HG02973 (cell line): Measurements from ENCODE around the gene RAB7B.

Experiments
- ATAC-seq: cut with Tn5 transposase; IDR thresholded peaks from one replicate; pipeline ENCODE4 v1.9.1; 2021; ENCODE audit warnings: moderate library complexity; ENCODE audit not compliant: unreplicated experiment

The RAB7B gene

DNA sequence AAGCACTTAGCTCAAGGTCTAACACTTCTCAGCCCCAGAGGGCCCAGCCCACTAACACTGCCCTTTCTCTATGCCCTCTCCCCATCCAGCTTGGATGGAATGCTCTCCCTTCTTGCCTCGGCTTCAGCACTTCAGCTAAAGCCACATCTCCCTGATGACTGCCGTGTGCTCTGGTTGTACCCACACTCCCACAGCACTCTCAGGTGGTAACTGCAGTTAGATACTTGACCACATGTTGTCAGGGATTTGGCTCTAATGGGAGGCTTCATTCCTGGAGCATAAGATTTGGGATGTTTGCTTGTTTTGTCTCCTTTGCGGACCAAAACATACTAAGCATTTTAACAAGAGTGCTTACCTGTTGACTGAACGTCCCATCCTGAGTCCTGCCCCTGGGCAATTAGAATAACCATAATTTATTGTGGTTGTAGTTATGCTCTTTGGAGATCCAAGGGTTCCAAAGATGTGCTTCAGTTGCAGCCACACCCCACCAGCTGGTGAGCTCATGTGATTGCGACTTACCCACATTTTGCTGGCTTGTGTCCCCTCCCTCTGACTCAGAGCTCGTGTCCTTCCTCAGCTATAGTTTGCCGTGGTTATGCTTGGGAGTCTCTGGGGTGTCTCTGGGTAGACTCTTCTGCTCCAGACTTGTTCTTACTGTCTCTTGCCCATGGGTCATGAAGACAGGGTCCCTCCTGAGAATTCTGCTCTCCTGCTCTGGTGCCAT is 52.2 kb downstream of the RAB7B start:
- no peak for ATAC-seq

DNA sequence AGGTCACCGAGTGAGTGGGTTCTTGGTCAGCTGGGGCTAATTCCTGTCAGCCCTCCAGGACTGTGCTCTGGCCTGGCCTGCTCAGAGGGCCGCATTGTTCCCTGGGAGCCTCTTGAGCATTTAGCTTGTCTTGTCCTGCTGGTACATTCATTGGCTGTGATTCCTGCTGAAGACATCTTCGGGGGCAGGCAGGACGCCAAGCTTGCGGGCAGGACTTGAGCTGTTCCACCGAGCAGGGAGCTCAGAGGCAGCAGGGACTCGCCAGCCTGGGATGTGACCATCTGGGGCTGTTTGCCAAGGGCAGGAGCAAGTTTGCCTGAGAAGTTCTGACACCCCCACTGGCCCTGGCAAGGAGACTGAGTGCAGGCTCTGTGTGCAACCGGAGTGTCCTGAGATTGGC is 52.9 kb downstream of the RAB7B start:
- no peak for ATAC-seq

DNA sequence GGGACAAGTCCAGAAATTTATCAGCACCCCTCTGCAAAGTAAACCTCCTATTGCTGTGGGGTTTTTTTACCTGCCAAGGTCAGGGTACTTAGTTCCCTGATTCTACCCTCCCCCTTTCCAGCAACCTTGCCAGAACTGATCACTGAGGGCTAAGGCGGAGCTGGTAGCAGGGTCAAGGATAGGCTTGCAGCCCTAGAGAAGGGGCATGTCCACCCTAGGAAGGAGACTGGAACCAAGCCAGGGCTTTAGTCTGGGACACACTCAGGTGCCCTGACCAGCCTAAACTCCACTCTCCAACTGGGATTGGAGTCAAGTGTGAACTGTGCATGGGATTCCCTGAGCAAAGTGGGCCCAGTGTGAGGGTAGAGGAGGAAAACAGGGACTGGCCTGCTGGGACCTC is 53.4 kb downstream of the RAB7B start:
- ATAC-seq = no peak

DNA sequence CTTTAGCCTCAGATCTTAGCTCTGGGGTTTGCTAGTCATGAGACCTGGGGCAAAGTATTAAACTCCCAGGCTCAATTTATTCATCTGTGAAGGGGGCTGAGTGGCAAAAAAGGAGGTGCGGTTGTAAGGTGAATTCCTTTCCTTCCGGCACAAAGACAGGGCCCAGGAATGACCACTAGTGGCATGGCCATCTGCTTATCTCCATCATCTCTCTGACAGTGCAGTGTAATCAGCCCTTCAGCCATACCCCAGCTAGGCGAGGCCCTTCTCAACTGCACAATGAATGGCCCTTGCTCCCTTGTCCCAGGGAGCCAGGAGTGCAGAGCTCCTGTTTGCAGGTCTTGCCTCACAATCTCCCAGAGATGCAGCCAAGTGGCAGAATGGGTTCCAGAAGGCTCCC is 54.3 kb downstream of the RAB7B start:
- no peak for ATAC-seq

DNA sequence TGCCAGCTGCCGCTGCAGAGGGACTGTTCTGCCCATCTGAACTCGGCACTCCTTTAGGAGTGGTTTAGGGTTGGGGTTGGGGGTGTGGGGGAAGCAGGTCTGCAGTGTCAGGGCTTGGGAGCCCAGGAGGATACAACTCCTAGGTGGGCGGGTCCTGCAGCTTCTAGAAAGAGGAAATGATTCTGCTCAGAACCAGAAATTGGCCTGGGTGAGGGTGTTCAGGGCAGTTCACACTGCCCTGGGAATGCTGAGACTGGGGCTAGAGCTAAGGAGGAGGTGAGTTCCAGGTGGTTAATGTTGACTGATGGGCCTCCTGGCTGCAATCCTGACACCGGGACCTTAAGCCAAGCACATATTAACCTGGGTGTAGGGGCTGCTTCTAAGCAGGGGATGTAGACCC is 55.2 kb downstream of the RAB7B start:
- no peak for ATAC-seq

DNA sequence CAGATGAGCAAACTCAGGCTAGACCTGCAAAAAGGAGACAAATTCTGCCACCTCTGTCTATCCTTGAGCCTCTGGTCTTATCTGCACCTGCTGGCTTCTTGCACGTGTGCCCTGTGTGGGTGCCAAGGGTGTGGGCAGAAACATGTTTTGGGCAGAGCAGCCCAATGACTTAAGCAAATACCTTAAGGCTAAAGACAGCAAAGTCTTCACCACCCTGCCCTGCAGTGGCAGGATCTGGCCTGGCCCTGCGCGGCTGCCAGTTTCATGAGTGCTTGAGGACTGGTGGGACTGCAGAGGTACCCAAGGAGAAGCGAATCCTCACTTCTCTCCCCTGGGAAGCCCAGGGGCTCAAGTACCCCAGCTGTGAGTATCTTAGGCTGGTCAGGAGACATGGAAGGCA is 56.2 kb downstream of the RAB7B start:
- ATAC-seq = no peak

DNA sequence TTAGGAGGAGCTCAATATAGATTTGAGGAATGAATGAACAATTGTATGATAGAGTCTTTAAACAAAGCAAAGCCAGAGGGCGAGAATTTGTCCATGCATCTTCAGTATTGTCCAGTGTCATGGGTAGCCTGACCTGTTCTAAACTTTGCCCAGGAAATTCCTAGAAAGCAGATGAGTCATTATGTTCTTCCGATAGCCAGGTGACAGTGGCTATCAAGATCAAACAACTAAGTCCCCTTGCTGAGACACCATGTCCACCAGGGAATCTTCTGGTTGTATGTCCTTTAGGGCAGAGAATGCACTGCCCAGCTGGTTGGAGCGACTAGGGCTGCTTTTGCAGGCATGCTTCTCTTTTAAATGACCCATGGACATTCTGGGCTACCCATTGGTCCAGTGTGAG is 58.1 kb downstream of the RAB7B start:
- ATAC-seq = no peak

DNA sequence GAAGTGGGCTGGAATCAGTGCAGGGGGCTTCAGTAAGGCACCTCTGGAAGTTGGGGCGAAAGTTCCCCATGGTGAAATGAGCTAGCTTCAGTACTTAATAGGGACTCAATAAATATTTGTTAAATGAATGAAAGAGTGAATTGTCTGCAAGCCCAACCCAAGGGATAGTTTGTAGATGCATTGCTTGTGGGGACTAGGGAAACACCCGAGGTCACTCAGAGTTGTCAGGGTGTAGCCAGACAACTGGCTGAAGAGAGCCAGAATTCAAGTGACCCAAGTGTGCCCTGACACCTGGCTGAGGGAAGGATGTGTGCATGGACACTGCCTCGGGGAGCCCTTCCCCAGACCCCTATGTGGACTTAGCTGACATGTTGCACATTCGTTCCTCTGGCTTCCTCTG is 58.7 kb downstream of the RAB7B start:
- ATAC-seq = no peak

DNA sequence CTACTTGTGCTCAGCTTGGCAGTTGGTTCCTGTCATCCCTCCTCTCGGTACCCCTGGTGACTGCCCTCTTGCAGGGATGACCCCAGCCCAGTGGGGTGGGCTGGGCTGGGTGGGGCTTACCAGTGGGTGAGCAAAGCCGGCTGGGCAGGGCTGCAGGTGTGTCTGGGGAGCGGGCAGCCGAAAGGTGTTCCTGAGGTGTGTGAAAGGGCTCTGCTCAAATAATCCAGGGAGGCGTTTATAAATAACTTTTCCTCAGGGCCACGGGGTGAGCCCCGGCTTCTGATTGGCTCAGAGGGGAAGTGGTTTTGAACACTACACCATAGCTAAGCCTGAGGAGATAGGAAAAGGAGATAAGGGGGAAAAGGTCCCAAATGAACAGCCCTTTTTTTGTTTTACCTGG is 60.0 kb downstream of the RAB7B start, which contains the start of gene SLC26A9:
Gene SLC26A9, minus strand, starts transcription at position 212 of the 400 bp plus-strand sequence. CDS start 7,636 bp downstream, outside the sequence.
- ATAC-seq = no peak

DNA sequence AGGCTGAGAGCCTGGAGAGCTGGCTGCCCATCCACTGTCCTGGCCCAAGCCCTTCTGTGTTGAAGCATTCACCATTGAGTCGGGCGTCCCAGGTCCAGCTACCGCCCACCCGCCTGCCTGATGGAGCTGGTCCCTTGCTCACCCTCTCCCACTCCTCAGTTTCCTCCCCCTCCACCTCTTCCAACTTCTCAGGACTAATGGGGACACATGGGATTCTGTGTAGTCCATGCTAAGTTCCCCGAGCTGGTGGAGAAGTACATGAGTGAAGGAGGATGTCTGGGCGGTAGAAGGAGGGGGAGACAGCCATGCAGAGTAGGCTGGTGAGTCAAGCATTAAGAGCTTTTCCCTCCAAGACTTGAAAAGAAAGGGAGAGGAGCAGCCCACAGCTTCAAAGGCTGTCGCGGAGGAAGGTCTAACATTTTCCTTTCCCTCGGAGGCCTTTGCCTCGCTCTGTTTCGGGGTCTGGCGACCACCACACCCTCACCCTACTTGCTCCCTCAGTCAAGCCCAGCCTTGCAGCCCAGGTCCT is 60.5 kb downstream of the RAB7B start:
- no peak for ATAC-seq

DNA sequence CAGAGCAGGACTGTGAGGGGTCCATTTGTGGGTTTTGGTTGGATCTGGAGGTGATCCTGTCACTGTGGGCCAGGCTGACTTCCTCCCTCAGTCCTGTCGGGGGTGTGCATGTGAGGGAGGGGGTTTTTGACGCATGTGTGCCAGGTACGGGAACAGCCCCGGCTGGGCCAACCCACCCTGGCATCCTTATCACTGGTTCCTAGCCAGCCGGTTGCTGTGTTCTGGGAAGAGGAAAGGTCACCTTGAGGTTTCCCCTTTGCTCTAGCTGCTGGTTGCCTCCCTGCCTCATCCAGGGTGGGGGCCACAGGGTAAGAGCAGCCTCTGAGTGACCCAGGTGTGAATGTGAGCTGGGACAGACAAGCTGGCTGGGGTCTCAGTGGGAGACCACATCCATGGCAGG is 62.5 kb downstream of the RAB7B start:
- ATAC-seq = no peak

DNA sequence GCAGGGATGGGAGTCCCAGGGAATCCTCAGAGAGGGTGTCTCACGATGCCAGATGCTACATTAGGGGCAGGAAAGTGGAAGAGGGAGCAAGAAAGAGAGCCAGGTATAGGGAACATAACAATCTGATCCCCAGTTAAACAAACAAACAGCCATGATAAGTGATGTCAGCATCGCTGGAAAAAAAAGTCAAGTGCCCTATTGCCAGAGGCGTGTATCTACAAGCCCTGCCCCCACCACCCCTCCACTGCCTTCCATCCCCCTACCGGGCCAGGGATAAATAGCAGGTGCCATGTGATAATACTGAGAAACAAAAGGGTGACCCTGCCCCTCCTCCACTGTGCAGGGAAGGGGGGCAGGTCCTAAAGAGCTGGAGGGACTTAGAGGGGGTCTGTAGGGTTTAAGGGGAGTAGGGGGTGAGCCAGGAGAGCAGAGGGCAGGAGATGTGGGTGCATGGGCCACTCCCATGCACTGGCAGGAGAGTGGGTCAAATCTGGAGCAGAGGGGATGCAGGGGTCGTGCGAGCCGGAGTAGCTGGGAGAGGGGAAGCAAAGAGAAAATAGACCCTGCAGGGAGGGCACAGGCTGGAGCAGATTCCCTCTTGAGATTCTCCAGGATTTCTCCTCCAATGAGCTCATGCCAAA is 63.4 kb downstream of the RAB7B start:
- ATAC-seq = no peak

DNA sequence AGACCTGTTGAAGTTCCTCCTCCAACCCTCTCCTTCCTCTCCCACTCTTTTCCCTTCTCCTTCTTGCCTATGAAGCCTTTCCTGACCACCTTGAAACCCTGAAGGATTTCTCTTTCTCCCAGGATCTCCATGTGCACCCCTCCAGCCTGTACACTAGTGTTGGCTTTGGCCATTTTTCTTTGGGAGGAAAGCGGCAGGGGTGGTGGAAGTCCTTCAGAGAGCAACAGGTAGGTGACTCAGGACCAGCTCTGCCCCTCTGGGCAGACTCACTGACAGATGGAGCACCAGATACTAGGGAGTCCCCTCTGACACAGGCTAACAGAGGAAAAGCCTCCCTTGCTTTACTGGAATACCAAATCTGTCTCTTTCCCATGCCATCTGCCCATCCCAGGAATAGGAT is 64.5 kb downstream of the RAB7B start:
- ATAC-seq = no peak

DNA sequence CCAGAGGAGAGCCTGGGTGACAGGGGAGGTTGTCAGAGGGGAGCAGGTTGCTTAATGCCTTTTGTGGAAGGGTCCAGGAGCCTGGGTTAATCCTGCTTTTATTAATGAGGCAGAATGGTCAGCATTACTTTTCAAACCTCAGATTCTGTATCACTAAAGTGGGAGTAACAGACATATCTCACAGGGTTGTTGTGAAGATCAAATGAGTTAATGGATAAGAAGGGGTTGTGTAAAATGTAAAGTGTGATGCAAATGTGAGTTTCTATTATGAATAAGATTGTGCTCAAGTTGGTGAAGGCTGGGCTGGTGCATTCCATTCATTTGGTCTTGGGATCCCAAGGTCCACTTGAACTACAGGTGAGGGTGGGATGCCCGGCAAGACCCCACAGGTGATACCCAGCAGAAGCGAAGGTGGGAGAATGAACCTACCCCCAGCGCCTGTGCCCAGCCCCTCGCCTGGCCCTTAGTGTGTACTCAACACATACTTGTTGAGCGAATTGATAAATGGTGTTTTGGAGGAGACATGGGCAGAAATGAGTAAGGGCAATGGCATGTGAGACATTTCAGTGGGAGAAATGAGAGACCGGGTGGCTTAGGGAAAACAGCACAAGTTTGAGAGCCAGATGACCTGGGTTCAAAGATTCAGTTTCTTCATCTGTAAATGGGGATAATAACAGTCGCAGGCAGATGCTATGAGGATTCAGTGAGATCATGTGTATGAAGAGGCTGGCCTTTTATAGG is 66.2 kb downstream of the RAB7B start:
- ATAC-seq = no peak

DNA sequence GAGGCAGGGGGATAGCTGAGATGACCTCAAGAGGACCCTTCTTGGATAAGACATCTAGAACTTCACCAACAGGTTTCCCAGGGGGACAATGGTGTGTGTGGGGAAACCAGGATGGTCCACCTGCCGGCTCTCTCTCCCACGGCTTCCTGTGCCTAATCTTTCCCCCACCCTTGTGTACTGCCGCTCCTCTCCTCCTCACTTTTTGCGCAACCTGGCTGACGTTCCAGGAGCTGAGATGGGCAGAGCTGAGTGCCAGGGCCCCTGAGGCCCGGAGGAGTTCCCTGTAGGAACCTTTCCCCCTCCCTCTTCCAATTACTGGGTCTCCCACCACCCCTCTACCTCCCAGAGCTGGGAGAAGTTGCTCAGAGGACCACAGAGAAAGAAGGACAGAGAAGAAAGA is 66.9 kb downstream of the RAB7B start:
- ATAC-seq = no peak

DNA sequence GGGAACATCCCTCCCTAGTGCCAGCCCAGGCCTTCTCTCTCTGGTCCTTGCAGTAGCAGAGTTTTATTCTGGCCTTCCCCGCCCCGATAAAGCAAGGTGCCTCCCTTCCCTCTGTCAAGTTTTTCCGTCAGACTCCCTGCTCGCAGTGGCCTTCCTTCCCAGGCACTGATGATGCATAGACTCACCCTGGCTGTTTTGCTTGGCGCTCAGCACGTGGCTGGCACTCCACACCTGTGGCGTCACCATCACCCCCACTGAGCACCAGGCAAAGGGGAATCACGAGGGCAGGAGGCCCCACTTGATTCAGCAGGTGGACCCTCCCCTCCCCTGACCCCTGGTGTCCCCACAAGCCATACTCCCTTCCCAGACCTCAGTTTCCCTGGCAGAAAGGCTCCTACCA is 67.3 kb downstream of the RAB7B start:
- no peak for ATAC-seq

DNA sequence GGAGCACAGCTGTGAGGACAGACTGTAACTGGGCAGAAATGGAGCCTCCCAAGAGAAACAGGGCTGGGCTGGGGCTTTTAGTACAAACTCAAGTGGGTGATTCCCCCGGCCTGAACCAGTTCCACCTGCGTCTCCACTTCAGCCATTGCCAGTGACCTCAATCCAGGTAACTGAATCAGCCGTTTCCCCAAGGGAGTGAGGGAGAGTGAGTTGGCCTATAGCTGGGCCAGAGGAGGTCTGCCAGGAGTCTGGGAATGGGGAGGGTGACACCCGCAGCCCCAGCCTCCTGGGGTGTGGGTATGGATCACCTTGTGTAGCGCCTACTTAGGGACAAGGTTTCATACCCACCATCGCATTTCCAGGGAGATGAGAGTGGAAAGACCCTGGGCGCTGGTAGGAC is 68.4 kb downstream of the RAB7B start:
- no peak for ATAC-seq

DNA sequence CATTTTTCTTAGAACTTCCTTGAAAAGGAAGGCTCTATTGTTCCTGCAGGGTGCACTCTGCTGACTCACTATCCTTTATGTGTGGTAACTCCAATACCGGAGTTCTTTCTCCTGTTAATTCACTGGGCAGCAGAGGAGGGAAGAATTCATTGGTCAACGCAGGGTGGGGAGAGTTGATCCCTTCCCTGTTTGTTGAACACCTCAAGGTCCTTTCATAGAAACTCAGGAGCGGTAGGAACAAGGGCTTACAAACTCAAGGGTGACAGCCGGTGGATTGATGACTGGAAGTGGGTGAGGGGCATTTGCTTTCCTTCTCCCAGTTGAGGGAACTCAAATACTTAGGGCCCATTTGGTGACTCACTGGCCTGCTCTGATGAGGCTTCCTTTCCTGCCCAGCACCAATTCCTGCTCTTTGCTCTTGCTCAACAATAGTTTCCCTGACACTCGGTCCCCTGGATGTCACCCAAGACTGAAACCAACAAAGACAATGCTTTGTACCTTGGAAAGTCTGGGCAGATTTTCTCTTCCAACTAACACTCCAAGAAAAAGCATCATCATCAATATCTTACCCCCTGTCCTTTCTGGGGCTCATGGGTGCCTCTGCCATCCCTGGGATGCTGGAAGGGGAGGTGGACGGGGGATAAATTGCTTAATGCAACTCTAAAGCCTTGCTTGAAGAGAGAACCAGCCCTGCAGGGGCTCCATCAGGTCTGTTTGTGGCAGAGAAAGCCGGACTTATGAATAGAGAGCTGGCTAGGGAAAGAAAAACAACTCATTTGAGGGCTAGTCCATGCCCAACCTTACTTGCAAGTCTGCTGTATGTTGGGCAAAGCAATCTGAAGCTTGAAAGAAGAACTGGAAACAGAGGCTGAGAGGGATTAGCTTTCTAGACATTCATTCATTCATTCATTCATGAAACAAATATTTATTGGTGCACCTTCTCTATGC is 69.2 kb downstream of the RAB7B start:
- no peak for ATAC-seq

DNA sequence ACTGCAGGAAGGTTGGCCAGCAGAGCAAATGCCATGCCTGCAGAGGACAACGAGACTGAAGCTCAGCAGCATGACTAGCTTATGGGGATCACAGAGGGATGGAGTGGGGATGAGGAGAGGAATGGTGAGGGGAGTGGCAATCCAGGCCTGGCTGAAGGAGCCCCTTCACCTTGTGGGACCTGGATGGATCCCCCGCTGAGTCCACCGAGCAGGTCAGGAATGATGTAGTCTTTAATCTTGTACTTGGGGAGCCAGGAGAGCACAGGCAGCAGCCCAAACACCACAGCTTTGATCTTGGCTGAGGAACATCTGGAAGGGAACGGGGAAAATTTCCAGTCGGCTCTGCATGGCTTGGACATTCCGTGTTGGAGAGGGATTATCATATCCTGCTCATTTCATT is 70.4 kb downstream of the RAB7B start:
- ATAC-seq = no peak

DNA sequence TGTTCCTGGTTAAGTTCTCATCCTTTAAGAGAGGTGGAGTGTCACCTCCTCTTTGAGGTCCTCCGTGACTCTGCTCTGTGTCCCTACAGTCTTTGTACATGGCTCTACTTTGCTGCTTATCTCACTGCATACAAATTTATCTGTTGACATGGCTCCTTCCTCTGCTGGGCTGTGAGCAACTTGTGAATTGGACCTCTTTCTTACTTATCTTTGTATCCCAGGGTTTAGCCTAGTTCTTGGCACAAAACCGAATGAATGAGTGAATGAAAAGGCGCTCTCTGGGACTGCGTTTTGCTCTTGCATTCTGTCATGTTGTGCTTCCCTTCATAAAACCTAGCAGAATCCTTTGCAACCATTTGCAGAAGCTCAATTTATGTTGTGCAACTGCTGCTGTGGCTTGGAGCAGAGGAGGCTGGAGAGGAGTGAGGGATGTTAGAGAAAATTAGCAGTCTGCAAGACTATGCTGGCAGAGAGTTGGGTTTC is 72.4 kb downstream of the RAB7B start:
- ATAC-seq = no peak

DNA sequence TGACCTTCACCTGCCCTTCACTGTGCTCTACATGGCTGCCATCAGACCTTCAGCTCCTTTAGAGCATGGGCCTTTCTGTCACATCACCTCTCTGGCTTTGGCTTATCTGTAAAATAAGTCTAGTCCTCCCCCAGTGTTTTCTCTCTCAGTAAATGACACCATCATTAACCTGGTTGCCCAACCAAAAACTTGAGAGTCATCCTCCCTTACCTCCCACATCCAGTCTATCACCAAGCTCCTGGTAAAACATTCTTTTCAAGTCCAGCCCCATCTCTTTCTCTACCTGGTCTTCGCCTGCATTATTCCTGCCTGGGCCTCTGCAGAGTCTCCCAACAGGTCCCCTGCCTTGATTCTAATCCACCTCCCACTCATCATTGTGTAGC is 73.0 kb downstream of the RAB7B start:
- ATAC-seq = no peak
